ENCODE results near the gene HAPLN3. TPM values are rescaled to one million over a fixed set of nuclear protein-coding genes. Genes with fewer than 3 reads are reported as not detected.

HAPLN3 gene
- total RNA-seq, 4 donors from 2014 or later: 1.7 to 5.2 (median 2.1) TPM

GRCh38 chr15:88848203-88848602 is 47.1 kb downstream of the HAPLN3 start:
- in situ Hi-C loops (cut with MboI; ENCODE audit: low sequenced_read_pairs in 4 of 4) (loop anchor here in 2 of 4 donors (25.0 kb wide), 1 partner anchor 186 kb away; no protein-coding TSS in a partner anchor), intact Hi-C loops (cut with DNase I; ENCODE audit: low total_unique reads) (no loop called here)
- no peak for TF ChIP-seq POLR2A (IDR thresholded peaks at IDR 0.05)
- no peak for TF ChIP-seq CTCF (IDR thresholded peaks at IDR 0.05 in 4 of 5, conservative IDR thresholded peaks at IDR 0.05 in 1 of 5)

GRCh38 chr15:88847144-88847543 is 48.2 kb downstream of the HAPLN3 start:
- Histone ChIP-seq H3K27ac (no peak overlapping the region), H3K9me3 (no peaks in the 10 kb centered on the region), H3K4me1 (no peaks in the 10 kb centered on the region), H3K4me3 (no peak overlapping the region), H3K36me3 (no peaks in the 10 kb centered on the region), H3K27me3 (peaks cover 0 to under 1% (median 0%) of the 10 kb centered on the region in 3 donors)
- no peak for ATAC-seq
- intact Hi-C loops (cut with DNase I; ENCODE audit: low total_unique reads) (no loop called here), in situ Hi-C loops (cut with MboI; ENCODE audit: low sequenced_read_pairs in 4 of 4) (loop anchor here in 2 of 4 donors (25.0 kb wide), 1 partner anchor 185 kb away; no protein-coding TSS in a partner anchor)
- DNase-seq: no peak
- no peak for TF ChIP-seq CTCF (IDR thresholded peaks at IDR 0.05 in 4 of 5, conservative IDR thresholded peaks at IDR 0.05 in 1 of 5)
- TF ChIP-seq POLR2A (IDR thresholded peaks at IDR 0.05): no peak

More at GRCh38 chr15:88848203-88848602, 47.1 kb downstream of the HAPLN3 start:
- Histone ChIP-seq H3K27me3 (peaks cover 0 to 6% (median 0%) of the 10 kb centered on the region in 3 donors), H3K9me3 (no peaks in the 10 kb centered on the region), H3K4me1 (no peaks in the 10 kb centered on the region), H3K36me3 (no peaks in the 10 kb centered on the region), H3K4me3 (no peak overlapping the region), H3K27ac (no peak overlapping the region)
- ATAC-seq: no peak
- DNase-seq: no peak

GRCh38 chr15:88845616-88846015 is 49.7 kb downstream of the HAPLN3 start:
- DNase-seq: no peak
- no peak for ATAC-seq
- no peak overlapping the region for H3K4me3 ChIP-seq
- no peak overlapping the region for H3K27ac ChIP-seq
- H3K36me3 ChIP-seq: no peaks in the 10 kb centered on the region
- H3K27me3 ChIP-seq: no peaks in the 10 kb centered on the region
- in situ Hi-C loops (cut with MboI; ENCODE audit: low sequenced_read_pairs in 4 of 4): loop anchor here in 2 of 4 donors (25.0 kb wide), 1 partner anchor 183 kb away; no protein-coding TSS in a partner anchor
- intact Hi-C loops (cut with DNase I; ENCODE audit: low total_unique reads): no loop called here
- H3K4me1 ChIP-seq: no peaks in the 10 kb centered on the region
- TF ChIP-seq CTCF (IDR thresholded peaks at IDR 0.05 in 4 of 5, conservative IDR thresholded peaks at IDR 0.05 in 1 of 5): no peak
- TF ChIP-seq POLR2A (IDR thresholded peaks at IDR 0.05): no peak
- H3K9me3 ChIP-seq: no peaks in the 10 kb centered on the region

- Histone ChIP-seq H3K27me3 (no peaks in the 10 kb centered on the region), H3K9me3 (no peaks in the 10 kb centered on the region), H3K27ac (no peak overlapping the region), H3K4me1 (no peaks in the 10 kb centered on the region), H3K36me3 (no peaks in the 10 kb centered on the region), H3K4me3 (no peak overlapping the region)
- no peak for TF ChIP-seq POLR2A (IDR thresholded peaks at IDR 0.05)
- no peak for TF ChIP-seq CTCF (IDR thresholded peaks at IDR 0.05 in 4 of 5, conservative IDR thresholded peaks at IDR 0.05 in 1 of 5)
- intact Hi-C loops (cut with DNase I; ENCODE audit: low total_unique reads) (no loop called here), in situ Hi-C loops (cut with MboI; ENCODE audit: low sequenced_read_pairs in 4 of 4) (loop anchor here in 2 of 4 donors (25.0 kb wide), 1 partner anchor 183 kb away; no protein-coding TSS in a partner anchor)
- DNase-seq (no peak), ATAC-seq (no peak)
These were observed 50.5 kb downstream of the HAPLN3 start for GRCh38 chr15:88844749-88845386.
